ENCODE data around the gene VGLL4.

Gene VGLL4

GRCh38 chr3:11610044-11610671 lies 33.6 kb downstream of the VGLL4 start:
- ATAC-seq = no peak; the same call in 2 of the 3 replicates
- TF ChIP-seq POU6F1 (CRISPR knock-in tag; IDR thresholded peaks at IDR 0.05; ENCODE audit: borderline replicate concordance, low read depth) (no peak), GLIS3 (CRISPR knock-in tag; IDR thresholded peaks at IDR 0.05) (no peak), OSR1 (CRISPR knock-in tag; IDR thresholded peaks at IDR 0.05) (no peak), TSHZ2 (CRISPR knock-in tag; IDR thresholded peaks at IDR 0.05) (no peak), BACH2 (CRISPR knock-in tag; IDR thresholded peaks at IDR 0.05; ENCODE audit: borderline replicate concordance) (no peak), PATZ1 (CRISPR knock-in tag; IDR thresholded peaks at IDR 0.05; ENCODE audit: borderline replicate concordance) (no peak)

- ATAC-seq = no peak
- TF ChIP-seq CSRNP3 (CRISPR knock-in tag; IDR thresholded peaks at IDR 0.05) = no peak
- TF ChIP-seq ZC3H10 (CRISPR knock-in tag; IDR thresholded peaks at IDR 0.05) = no peak
- no peak for TF ChIP-seq ZNF565 (CRISPR knock-in tag; conservative IDR thresholded peaks at IDR 0.05; ENCODE audit: low read depth)
- no peak for TF ChIP-seq TSHZ2 (CRISPR knock-in tag; IDR thresholded peaks at IDR 0.05)
- no peak for TF ChIP-seq ZFP3 (CRISPR knock-in tag; IDR thresholded peaks at IDR 0.05)
- TF ChIP-seq ZFP30 (CRISPR knock-in tag; IDR thresholded peaks at IDR 0.05) = no peak
- TF ChIP-seq BACH2 (CRISPR knock-in tag; IDR thresholded peaks at IDR 0.05; ENCODE audit: borderline replicate concordance) = no peak
- no peak for TF ChIP-seq GLIS3 (CRISPR knock-in tag; IDR thresholded peaks at IDR 0.05)
- TF ChIP-seq OSR1 (CRISPR knock-in tag; IDR thresholded peaks at IDR 0.05) = no peak
- no peak for TF ChIP-seq TCF4 (CRISPR knock-in tag; IDR thresholded peaks at IDR 0.05; ENCODE audit: borderline replicate concordance)
- TF ChIP-seq ZNF70 (CRISPR knock-in tag; IDR thresholded peaks at IDR 0.05) = no peak
- no peak for TF ChIP-seq ESRRG (CRISPR knock-in tag; IDR thresholded peaks at IDR 0.05)
- no peak for TF ChIP-seq RARB (CRISPR knock-in tag; IDR thresholded peaks at IDR 0.05)
- no peak for TF ChIP-seq CREB5 (CRISPR knock-in tag; IDR thresholded peaks at IDR 0.05; ENCODE audit: low read depth)
- TF ChIP-seq ZNF8 (CRISPR knock-in tag; IDR thresholded peaks at IDR 0.05) = no peak
- TF ChIP-seq TOX (CRISPR knock-in tag; IDR thresholded peaks at IDR 0.05; ENCODE audit: borderline replicate concordance) = no peak
Observed at GRCh38 chr3:11609481-11609880, 34.2 kb downstream of the VGLL4 start.

All from SK-N-SH treated with all-trans-retinoic acid at 6 μM for 48 hours (cell line).